GM23338 (cell line): ENCODE data around the gene PLCXD3. TPM values are rescaled to one million over a fixed set of nuclear protein-coding genes. Genes with fewer than 3 reads are reported as not detected.

ENCODE experiments used
- ATAC-seq: fragments of 200-7000 bp; cut with Tn5 transposase; 3 replicates; pipeline ENCODE4 v1.9.1; 2020
- DNase-seq: peaks from one replicate; pipeline ENCODE4 v3.0.0-alpha.2; 2015; ENCODE audit warnings: low spot score
- H2AFZ ChIP-seq: fragments of 200-600 bp; sonication (generic); 2 replicates; pipeline ENCODE4 v1.8.0; 2016; ENCODE audit warnings: antibody characterized with exemption, mild to moderate bottlenecking, moderate library complexity
- H3F3A ChIP-seq: fragments of 200-600 bp; sonication (generic); replicated peaks from 2 replicates; pipeline ENCODE4 v1.8.0; 2017; ENCODE audit warnings: antibody characterized with exemption, mixed run types, low read depth
- H3K27ac ChIP-seq: fragments of 200-600 bp; sonication (generic); 2 replicates; pipeline ENCODE4 v1.6.1; 2016; ENCODE audit warnings: low read depth
- H3K27me3 ChIP-seq: fragments of 200-600 bp; sonication (generic); 2 replicates; pipeline ENCODE4 v1.8.0; 2016; ENCODE audit warnings: mild to moderate bottlenecking, mixed run types, moderate library complexity; ENCODE audit not compliant: insufficient read depth
- H3K36me3 ChIP-seq: fragments of 200-600 bp; sonication (generic); 2 replicates; pipeline ENCODE4 v1.8.0; 2016; ENCODE audit warnings: mild to moderate bottlenecking; ENCODE audit not compliant: insufficient read depth
- H3K4me1 ChIP-seq: fragments of 200-600 bp; sonication (generic); 2 replicates; pipeline ENCODE4 v1.8.0; 2016; ENCODE audit warnings: mild to moderate bottlenecking, moderate library complexity; ENCODE audit not compliant: insufficient read depth
- H3K4me2 ChIP-seq: fragments of 200-600 bp; sonication (generic); 2 replicates; pipeline ENCODE4 v1.7.1; 2017; ENCODE audit warnings: mixed run types
- H3K4me3 ChIP-seq: fragments of 200-600 bp; sonication (generic); 2 replicates; pipeline ENCODE4 v1.6.1; 2016; ENCODE audit warnings: mixed run types
- H3K79me2 ChIP-seq: fragments of 200-600 bp; sonication (generic); replicated peaks from 2 replicates; pipeline ENCODE4 v1.8.0; 2017; ENCODE audit warnings: mild to moderate bottlenecking; ENCODE audit not compliant: insufficient read depth
- H3K9me2 ChIP-seq: fragments of 200-600 bp; sonication (generic); 2 replicates; pipeline ENCODE4 v1.8.0; 2017; ENCODE audit not compliant: insufficient read depth
- H4K20me1 ChIP-seq: fragments of 200-600 bp; sonication (generic); replicated peaks from 2 replicates; pipeline ENCODE4 v1.8.0; 2017; ENCODE audit warnings: mild to moderate bottlenecking; ENCODE audit not compliant: insufficient read depth
- H3K27ac Mint-ChIP-seq: 2 replicates; pipeline ENCODE4 v1.8.0; 2020; ENCODE audit warnings: inconsistent platforms, mild to moderate bottlenecking, moderate library complexity, mixed read lengths
- H3K27me3 Mint-ChIP-seq: 3 replicates; pipeline ENCODE4 v1.8.0; 2022; ENCODE audit warnings: low read depth, mild to moderate bottlenecking, moderate library complexity, mixed read lengths, inconsistent platforms; ENCODE audit not compliant: insufficient read depth, poor library complexity
- H3K36me3 Mint-ChIP-seq: 3 replicates; pipeline ENCODE4 v1.8.0; 2021; ENCODE audit warnings: low read depth, mild to moderate bottlenecking, inconsistent platforms, moderate library complexity, mixed read lengths
- H3K4me1 Mint-ChIP-seq: 3 replicates; pipeline ENCODE4 v1.8.0; 2020; ENCODE audit warnings: mild to moderate bottlenecking, inconsistent platforms, mixed read lengths
- H3K4me3 Mint-ChIP-seq: 3 replicates; pipeline ENCODE4 v1.8.0; 2021; ENCODE audit warnings: moderate library complexity, mild to moderate bottlenecking, inconsistent platforms, mixed read lengths
- H3K9me3 Mint-ChIP-seq: 3 replicates; pipeline ENCODE4 v1.8.0; 2020; ENCODE audit warnings: moderate library complexity, mild to moderate bottlenecking, inconsistent platforms, mixed read lengths
- CREB1 ChIP-seq: fragments of 250-450 bp; sonication (Bioruptor Pico); IDR thresholded peaks from 2 replicates; pipeline ENCODE4 v1.5.0; 2020; ENCODE audit warnings: low read depth, mild to moderate bottlenecking, moderate library complexity
- ETS1 ChIP-seq: IDR thresholded peaks from 2 replicates; pipeline ENCODE4 v1.6.1; 2016; ENCODE audit warnings: antibody characterized with exemption
- EZH2 ChIP-seq: fragments of 200-600 bp; sonication (generic); IDR thresholded peaks from one replicate; pipeline ENCODE4 v1.8.0; 2017; ENCODE audit warnings: antibody characterized with exemption, mild to moderate bottlenecking, low read depth; ENCODE audit not compliant: unreplicated experiment
- EZH2phosphoT487 ChIP-seq: fragments of 200-600 bp; sonication (generic); IDR thresholded peaks from one replicate; pipeline ENCODE4 v1.8.1; 2018; ENCODE audit warnings: antibody characterized with exemption; ENCODE audit not compliant: unreplicated experiment
- JUNB ChIP-seq: IDR thresholded peaks from one replicate; pipeline ENCODE4 v1.6.1; 2016; ENCODE audit warnings: antibody characterized with exemption; ENCODE audit not compliant: unreplicated experiment
- NANOG ChIP-seq: IDR thresholded peaks from 2 replicates; pipeline ENCODE4 v1.6.1; 2016; ENCODE audit warnings: antibody characterized with exemption, borderline replicate concordance
- POLR2AphosphoS5 ChIP-seq: IDR thresholded peaks from 2 replicates; pipeline ENCODE4 v1.6.1; 2016; ENCODE audit warnings: antibody characterized with exemption, low read depth
- REST ChIP-seq: IDR thresholded peaks from one replicate; pipeline ENCODE4 v1.6.1; 2018; ENCODE audit warnings: antibody characterized with exemption; ENCODE audit not compliant: unreplicated experiment
- STAT1 ChIP-seq: IDR thresholded peaks from one replicate; pipeline ENCODE4 v1.6.1; 2016; ENCODE audit warnings: antibody characterized with exemption; ENCODE audit not compliant: unreplicated experiment
- ZNF114 ChIP-seq: fragments of 250-450 bp; sonication (Bioruptor Pico); IDR thresholded peaks from 2 replicates; pipeline ENCODE4 v1.5.0; 2020; ENCODE audit warnings: mild to moderate bottlenecking, moderate library complexity
- ZNF331 ChIP-seq: fragments of 250-450 bp; sonication (Bioruptor Pico); IDR thresholded peaks from 2 replicates; pipeline ENCODE4 v1.5.0; 2020; ENCODE audit warnings: low read depth, mild to moderate bottlenecking, moderate library complexity
- polyA plus RNA-seq: library from polyadenylated mRNA; unstranded; fragments of >200 nt; fragmentation: Nextera tagmentation; extraction: Ambion mirVana; gene quantifications from 2 replicates; pipeline ENCODE4 v1.2.1, GENCODE V29; 2016
- total RNA-seq: library from RNA; depleted of rRNA; stranded (reverse); fragments of >200 nt; shearing (Covaris generic); gene quantifications from 2 replicates; pipeline ENCODE4 v1.2.3, GENCODE V29; 2014
- TF ChIP-seq, protein P1 (sequence below), 2 experiments: fragments of 200-600 bp in 1 of 2; sonication (generic) in 1 of 2; conservative IDR thresholded peaks; 2 replicates each; pipeline versions ENCODE4 v1.5.1 to v1.6.1; 2016 to 2017; ENCODE audit warnings: antibody characterized with exemption in 2 of 2, low read depth in 2 of 2, mild to moderate bottlenecking in 2 of 2, moderate library complexity in 1 of 2

PLCXD3 gene
- total and polyA plus RNA-seq, 2 experiments from 2014 or later: 0.03 TPM

- Histone ChIP-seq H2AFZ (no peak overlapping the region), H3K4me3 (no peak overlapping the region), H3K27ac (no peak overlapping the region), H3K36me3 (no peaks in the 10 kb centered on the region), H3K79me2 (no peaks in the 10 kb centered on the region), H3F3A (no peaks in the 10 kb centered on the region), H3K4me1 (no peaks in the 10 kb centered on the region), H4K20me1 (no peaks in the 10 kb centered on the region), H3K9me2 (no peaks in the 10 kb centered on the region; the same call in 1 of the 2 replicates), H3K4me2 (no peak overlapping the region), H3K27me3 (no peaks in the 10 kb centered on the region)
- Mint-ChIP-seq H3K36me3 (no peaks in the 10 kb centered on the region), H3K27me3 (no peaks in the 10 kb centered on the region), H3K4me1 (no peaks in the 10 kb centered on the region), H3K27ac (no peak overlapping the region), H3K4me3 (no peak overlapping the region), H3K9me3 (no peaks in the 10 kb centered on the region; the same call in 2 of the 3 replicates)
- DNase-seq (no peak), ATAC-seq (no peak)
- TF ChIP-seq ZNF331 (CRISPR knock-in tag) (no peak), EZH2phosphoT487 (no peak), ETS1 (no peak), EZH2 (no peak), JUNB (no peak), STAT1 (no peak), POLR2AphosphoS5 (no peak), REST (no peak), CREB1 (CRISPR knock-in tag) (no peak), ZNF114 (no peak), NANOG (no peak)
- TF ChIP-seq, protein P1, sequence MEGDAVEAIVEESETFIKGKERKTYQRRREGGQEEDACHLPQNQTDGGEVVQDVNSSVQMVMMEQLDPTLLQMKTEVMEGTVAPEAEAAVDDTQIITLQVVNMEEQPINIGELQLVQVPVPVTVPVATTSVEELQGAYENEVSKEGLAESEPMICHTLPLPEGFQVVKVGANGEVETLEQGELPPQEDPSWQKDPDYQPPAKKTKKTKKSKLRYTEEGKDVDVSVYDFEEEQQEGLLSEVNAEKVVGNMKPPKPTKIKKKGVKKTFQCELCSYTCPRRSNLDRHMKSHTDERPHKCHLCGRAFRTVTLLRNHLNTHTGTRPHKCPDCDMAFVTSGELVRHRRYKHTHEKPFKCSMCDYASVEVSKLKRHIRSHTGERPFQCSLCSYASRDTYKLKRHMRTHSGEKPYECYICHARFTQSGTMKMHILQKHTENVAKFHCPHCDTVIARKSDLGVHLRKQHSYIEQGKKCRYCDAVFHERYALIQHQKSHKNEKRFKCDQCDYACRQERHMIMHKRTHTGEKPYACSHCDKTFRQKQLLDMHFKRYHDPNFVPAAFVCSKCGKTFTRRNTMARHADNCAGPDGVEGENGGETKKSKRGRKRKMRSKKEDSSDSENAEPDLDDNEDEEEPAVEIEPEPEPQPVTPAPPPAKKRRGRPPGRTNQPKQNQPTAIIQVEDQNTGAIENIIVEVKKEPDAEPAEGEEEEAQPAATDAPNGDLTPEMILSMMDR (conservative IDR thresholded peaks at IDR 0.05; ENCODE audit: low read depth in 2 of 2): no peak
These were observed 198.3 kb downstream of the PLCXD3 start for GRCh38 chr5:41312066-41312465.
